HCT116 (cell line): ENCODE data around the gene NACC2. TPM values are rescaled to one million over a fixed set of nuclear protein-coding genes. Genes with fewer than 3 reads are reported as not detected.

Experiments
- ATAC-seq: fragments of 200-7000 bp; cut with Tn5 transposase; 2 replicates; pipeline ENCODE4 v1.9.1; 2020; ENCODE audit warnings: mild to moderate bottlenecking, moderate library complexity
- BruUV-seq: library from RNA; stranded (reverse); fragments of 400-500 nt; replicated peaks from 2 replicates; lab custom pipeline; 2021; lab: Mats Ljungman, UMichigan
- CTCF ChIA-PET: fragments of 300-600 bp; sonication (Branson Sonifier 250); formaldehyde crosslinking; loops from one replicate; lab custom pipeline; 2021; ENCODE audit warnings: antibody characterized with exemption; lab: Charles Lee
- POLR2A ChIA-PET: fragments of 300-600, 350-600 bp; sonication (Branson Sonifier 250); formaldehyde crosslinking; loops from one replicate; lab custom pipeline; 2021; ENCODE audit warnings: antibody characterized with exemption; lab: Charles Lee
- RAD21 ChIA-PET, 2 experiments: fragments of 300-600 bp; sonication (Branson Sonifier 250); formaldehyde crosslinking; loops; one replicate each; lab custom pipeline; 2023; ENCODE audit warnings: low total read pairs in 2 of 2; ENCODE audit not compliant: uncharacterized antibody in 2 of 2, unreplicated experiment in 2 of 2, low non-redundant PET in 1 of 2; lab: Charles Lee
- DNase-seq: peaks from one replicate; pipeline ENCODE4 v3.0.0-alpha.2; 2010; ENCODE audit warnings: low read depth, low spot score
- H2AFZ ChIP-seq: fragments of 200-600 bp; shearing (Covaris generic), sonication (generic); 2 replicates; pipeline ENCODE4 v1.6.1; 2017; ENCODE audit warnings: low read depth, mixed run types, mixed read lengths, antibody characterized with exemption, low read length; ENCODE audit not compliant: poor library complexity, severe bottlenecking
- H3K27ac ChIP-seq: 2 replicates; pipeline ENCODE4 v1.5.1; 2012; ENCODE audit warnings: low read depth, low read length
- H3K27me3 ChIP-seq: fragments of 200-600 bp; sonication (generic); 2 replicates; pipeline ENCODE4 v1.6.1; 2016; ENCODE audit warnings: mixed run types, low read length, mixed read lengths; ENCODE audit not compliant: insufficient read depth
- H3K36me3 ChIP-seq, 2 experiments: fragments of 200-500 bp in 1 of 2; fragments of 200-600 bp in 1 of 2; sonication (Bioruptor generic) in 1 of 2; sonication (generic) in 1 of 2; 2 replicates each; pipeline versions ENCODE4 v1.5.1 to v1.6.1; 2014 to 2016; ENCODE audit warnings: low read length in 2 of 2, inconsistent platforms in 1 of 2, mixed read lengths in 1 of 2, mixed run types in 1 of 2; ENCODE audit not compliant: insufficient read depth in 2 of 2, control insufficient read depth in 1 of 2
- H3K4me1 ChIP-seq, 2 experiments: fragments of 200-600 bp in 1 of 2; sonication (generic) in 1 of 2; 2 replicates each; pipeline versions ENCODE4 v1.5.1 to v1.6.1; 2012 to 2017; ENCODE audit warnings: low read length in 2 of 2, inconsistent platforms in 1 of 2, mild to moderate bottlenecking in 1 of 2, mixed read lengths in 1 of 2, mixed run types in 1 of 2, moderate library complexity in 1 of 2; ENCODE audit not compliant: insufficient read depth in 2 of 2, control insufficient read depth in 1 of 2
- H3K4me2 ChIP-seq: fragments of 200-600 bp; sonication (generic); 2 replicates; pipeline ENCODE4 v1.6.1; 2017; ENCODE audit warnings: mixed run types, low read length, mixed read lengths
- H3K4me3 ChIP-seq, 2 experiments: fragments of 200-600 bp in 1 of 2; sonication (generic) in 1 of 2; replicated peaks in 1 of 2; 2 replicates each; pipeline ENCODE4 v1.5.1; 2011 to 2016; ENCODE audit warnings: low read length in 2 of 2, control low read depth in 1 of 2, low read depth in 1 of 2, mild to moderate bottlenecking in 1 of 2, mixed read lengths in 1 of 2, mixed run types in 1 of 2
- H3K79me2 ChIP-seq: fragments of 200-600 bp; sonication (generic); 2 replicates; pipeline ENCODE4 v1.6.1; 2017; ENCODE audit warnings: mild to moderate bottlenecking, mixed run types, low read length, moderate library complexity, mixed read lengths; ENCODE audit not compliant: insufficient read depth
- H3K9ac ChIP-seq: fragments of 200-600 bp; sonication (generic); 2 replicates; pipeline ENCODE4 v1.6.1; 2016; ENCODE audit warnings: low read length, mixed read lengths
- H3K9me2 ChIP-seq: fragments of 200-600 bp; sonication (generic), shearing (Covaris generic); 2 replicates; pipeline ENCODE4 v1.6.1; 2017; ENCODE audit warnings: mixed run types, mild to moderate bottlenecking, moderate library complexity; ENCODE audit not compliant: insufficient read depth
- H3K9me3 ChIP-seq, 2 experiments: fragments of 200-500 bp in 1 of 2; fragments of 200-600 bp in 1 of 2; sonication (Bioruptor generic) in 1 of 2; sonication (generic) in 1 of 2; 2 replicates each; pipeline ENCODE4 v1.6.1; 2014 to 2017; ENCODE audit warnings: low read length in 2 of 2, mixed read lengths in 2 of 2, inconsistent platforms in 1 of 2, low read depth in 1 of 2, mild to moderate bottlenecking in 1 of 2, mixed run types in 1 of 2, moderate library complexity in 1 of 2; ENCODE audit not compliant: control insufficient read depth in 1 of 2, insufficient read depth in 1 of 2
- H4K20me1 ChIP-seq: fragments of 200-600 bp; sonication (generic), shearing (Covaris generic); 2 replicates; pipeline ENCODE4 v1.6.1; 2017; ENCODE audit warnings: mixed run types, mild to moderate bottlenecking, moderate library complexity; ENCODE audit not compliant: insufficient read depth
- ELF1 ChIP-seq: IDR thresholded peaks from 2 replicates; pipeline ENCODE4 v1.6.1; 2012; ENCODE audit warnings: low read depth, borderline replicate concordance
- SP1 ChIP-seq: IDR thresholded peaks from 2 replicates; pipeline ENCODE4 v1.6.1; 2012; ENCODE audit warnings: low read depth
- SRF ChIP-seq: IDR thresholded peaks from 2 replicates; pipeline ENCODE4 v1.6.1; 2012; ENCODE audit warnings: low read depth
- TCF7L2 ChIP-seq: IDR thresholded peaks from 2 replicates; pipeline ENCODE4 v1.7.0; 2011; ENCODE audit warnings: borderline replicate concordance, inconsistent platforms; ENCODE audit not compliant: insufficient read depth, insufficient read length; ENCODE audit errors: extremely low read depth
- ZBTB33 ChIP-seq: IDR thresholded peaks from 2 replicates; pipeline ENCODE4 v1.6.1; 2011; ENCODE audit warnings: mild to moderate bottlenecking, low read length, moderate library complexity; ENCODE audit not compliant: insufficient replicate concordance; ENCODE audit errors: extremely low read depth
- intact Hi-C: fragments of 100-400 bp; cut with micrococcal nuclease; formaldehyde crosslinking; loops from 2 replicates; pipeline ENCODE4 v1.10.0; 2022
- total RNA-seq: library from RNA; stranded (reverse); gene quantifications from one replicate; pipeline ENCODE4 v1.2.1, GENCODE V29; 2021; ENCODE audit not compliant: unreplicated experiment

NACC2 gene
- total RNA-seq, 1 experiment from 2014 or later: 27.8 TPM

- no peak for TF ChIP-seq ZBTB33
- no peak for TF ChIP-seq TCF7L2
- TF ChIP-seq ELF1: no peak
- no peak for TF ChIP-seq SP1
- TF ChIP-seq, all 23 proteins: peak for 0
Measured at GRCh38 chr9:136088481-136088938, 6.6 kb downstream of the NACC2 start (continued).

- CTCF ChIA-PET: no interaction called here
- intact Hi-C loops: loop anchor here (5.0 kb wide), 1 partner anchor 139 kb away; no protein-coding TSS in a partner anchor
Measured at GRCh38 chr9:136087741-136088480, 7.2 kb downstream of the NACC2 start.

More at GRCh38 chr9:136087741-136088480, 7.2 kb downstream of the NACC2 start:
- Histone ChIP-seq H3K9ac (no peak overlapping the region), H3K4me1 (peaks cover 26 to 31% of the 10 kb centered on the region in 2 experiments), H3K27me3 (no peaks in the 10 kb centered on the region), H3K4me2 (no peak overlapping the region), H3K4me3 (no peak overlapping the region), H3K79me2 (peaks cover 99% of the 10 kb centered on the region), H3K36me3 (peaks cover 0 to 7% of the 10 kb centered on the region in 2 experiments; a peak in 1 of 4 replicates), H3K9me3 (no peaks in the 10 kb centered on the region), H2AFZ (no peak overlapping the region), H3K27ac (no peak overlapping the region), H4K20me1 (no peaks in the 10 kb centered on the region), H3K9me2 (no peaks in the 10 kb centered on the region)
- BruUV-seq: no TSS peak
- POLR2A ChIA-PET: no interaction called here
- RAD21 ChIA-PET: no interaction called here
- no peak for TF ChIP-seq SRF
- DNase-seq: no peak
- ATAC-seq: no peak
